ENCODE measurements around the gene CPNE5.
A peak's percentile ranks its signal among the peaks of the same experiment; 100 is the strongest.

Gene CPNE5

DNA sequence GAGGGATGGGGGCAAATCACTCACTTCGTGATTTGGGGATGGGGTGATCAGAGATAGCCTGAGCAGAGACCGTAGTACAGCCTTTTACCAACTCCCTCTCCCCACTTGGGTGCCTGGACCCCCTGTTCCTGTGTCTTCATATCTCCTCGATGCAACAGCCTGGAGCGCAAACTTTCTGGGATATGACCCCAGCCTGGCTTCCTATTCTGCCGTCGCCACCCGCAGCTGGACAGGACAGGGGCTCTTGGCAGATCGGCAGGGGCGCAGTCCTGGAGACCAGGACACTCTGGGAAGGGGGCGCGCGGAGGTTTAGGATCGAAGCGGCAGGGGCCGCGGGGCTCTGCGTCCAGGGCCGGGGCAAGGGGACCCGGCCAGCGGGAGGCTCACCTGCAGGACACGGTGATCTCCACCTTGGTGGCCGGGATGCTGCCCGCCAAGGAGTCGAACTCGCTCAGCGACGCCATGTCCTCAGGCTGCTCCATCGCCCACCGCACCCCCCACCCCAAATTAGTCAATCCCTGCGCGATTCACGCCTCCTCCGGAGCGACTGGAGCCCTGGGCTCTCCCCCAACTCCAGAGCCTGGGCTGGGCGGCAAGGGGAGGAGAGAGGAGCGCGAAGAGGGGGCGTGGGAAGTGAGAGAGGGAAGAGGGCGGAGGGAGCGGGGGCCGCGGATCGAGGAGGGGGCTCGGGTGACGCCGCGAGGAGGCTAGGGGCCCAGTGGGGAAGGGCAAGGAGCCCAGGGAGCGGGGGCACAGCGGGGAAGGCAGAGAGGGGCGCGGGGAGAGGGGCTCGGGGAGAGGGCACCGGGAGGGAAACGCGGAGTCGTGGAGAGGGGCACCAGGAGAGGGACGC, at the start of gene CPNE5:
TSS of gene CPNE5 (minus strand) at position 549 of the 853 bp plus-strand sequence. CDS start at position 482, 67 bp downstream.
- no peak for DNase-seq

DNA sequence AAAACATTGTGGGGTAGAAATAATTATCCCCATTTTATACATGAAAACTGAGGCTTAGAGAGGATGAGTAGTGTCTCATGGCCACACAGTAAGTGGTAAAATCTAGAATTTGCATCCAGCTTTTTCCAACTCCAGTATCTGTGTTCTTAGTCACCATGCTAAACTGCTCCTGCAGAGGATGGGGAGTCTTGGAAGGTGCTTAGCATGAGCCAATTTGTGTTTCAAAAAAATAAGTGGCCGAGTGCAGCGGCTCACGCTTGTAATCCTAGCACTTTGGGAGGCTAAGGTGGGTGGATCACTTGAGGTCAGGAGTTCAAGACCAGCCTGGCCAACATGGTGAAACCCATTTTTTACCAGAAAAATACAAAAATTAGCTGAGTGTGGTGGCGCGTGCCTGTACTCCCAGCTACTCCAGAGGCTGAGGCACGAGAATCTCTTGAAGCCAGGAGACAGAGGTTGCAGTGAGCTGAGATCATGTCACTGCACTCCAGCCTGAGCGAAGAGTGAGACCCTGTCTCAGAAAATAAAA, 48.9 kb upstream of the CPNE5 start:
- DNase-seq, result no peak

DNA sequence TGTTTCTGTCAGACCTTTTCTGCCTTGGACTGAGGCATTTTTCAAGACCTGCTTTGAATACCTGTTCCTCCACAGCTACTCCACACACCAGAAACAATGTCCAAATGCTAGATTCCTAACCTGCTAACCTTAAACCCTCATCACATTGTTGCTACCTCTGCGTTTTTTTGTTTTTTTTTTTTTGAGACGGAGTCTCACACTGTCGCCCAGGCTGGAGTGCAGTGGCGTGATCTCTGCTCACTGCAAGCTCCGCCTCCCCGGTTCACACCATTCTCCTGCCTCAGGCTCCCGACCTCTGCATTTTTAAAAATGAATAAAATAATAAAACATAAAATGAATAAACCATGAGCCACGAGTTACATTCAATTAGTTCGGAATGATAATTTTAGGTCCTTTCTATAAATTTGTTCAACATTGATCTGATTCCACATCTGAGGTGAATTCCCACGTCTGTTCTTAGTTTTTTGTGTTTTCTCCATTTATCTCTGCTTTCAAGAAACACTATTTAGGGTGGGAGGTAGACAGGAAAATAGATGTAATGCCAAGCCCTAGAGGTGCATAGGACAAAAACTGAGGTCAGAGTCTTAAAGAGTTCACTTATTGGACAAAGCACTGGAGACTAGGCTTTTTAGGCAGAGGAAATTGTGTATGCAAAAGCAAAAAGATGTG, 47.8 kb upstream of the CPNE5 start:
- no peak for DNase-seq

DNA sequence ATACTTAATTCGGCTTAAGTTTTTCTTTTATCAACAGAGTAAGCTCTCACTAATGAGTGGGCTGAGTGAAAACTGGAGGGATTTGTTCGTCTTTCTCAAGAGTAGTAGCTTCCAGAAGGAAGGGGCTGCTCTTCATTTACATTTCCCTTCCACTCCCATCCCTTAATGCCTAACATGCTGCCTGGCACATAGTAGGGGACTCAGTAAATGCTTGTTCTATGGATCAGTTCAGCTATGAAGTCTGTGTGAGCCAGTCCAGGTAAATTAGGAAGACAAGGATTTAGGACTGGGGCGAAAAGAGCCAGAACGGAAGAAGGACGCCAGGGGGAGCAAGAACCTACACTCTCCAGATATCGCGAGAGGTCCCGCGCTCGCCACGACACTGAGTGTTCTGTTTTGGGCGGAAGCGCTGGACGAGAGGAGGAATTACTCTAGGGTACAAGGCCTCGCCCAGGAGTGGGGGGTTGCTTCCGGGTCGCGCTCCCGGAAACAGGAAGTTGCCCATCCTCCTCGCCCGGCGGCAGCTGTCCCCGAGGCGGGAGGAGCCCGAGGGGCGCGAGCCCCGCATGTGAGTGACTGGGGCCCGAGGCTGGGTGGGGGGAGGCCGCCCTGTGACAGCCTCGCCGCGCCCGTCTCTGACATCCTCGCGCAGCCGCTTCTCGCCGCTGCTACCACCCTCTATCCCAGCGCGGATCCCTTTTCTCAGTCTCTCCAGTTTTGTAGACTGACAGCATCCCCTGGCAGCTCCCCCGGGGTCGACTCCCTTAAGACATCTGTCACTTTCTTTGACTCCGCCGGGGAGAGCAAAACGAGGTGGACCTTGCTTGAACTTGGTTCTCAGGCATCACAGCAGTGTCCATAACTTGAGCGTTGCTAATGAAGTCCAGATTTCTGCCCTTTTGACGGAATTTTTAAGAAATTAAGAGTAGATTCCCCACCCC, 46.5 kb upstream of the CPNE5 start, which contains the start of gene C6orf89:
TSS of gene C6orf89 (plus strand) at position 492 of the 941 bp plus-strand sequence. CDS start 13,493 bp downstream, outside the sequence.
- DNase-seq, result peak; percentile 85

DNA sequence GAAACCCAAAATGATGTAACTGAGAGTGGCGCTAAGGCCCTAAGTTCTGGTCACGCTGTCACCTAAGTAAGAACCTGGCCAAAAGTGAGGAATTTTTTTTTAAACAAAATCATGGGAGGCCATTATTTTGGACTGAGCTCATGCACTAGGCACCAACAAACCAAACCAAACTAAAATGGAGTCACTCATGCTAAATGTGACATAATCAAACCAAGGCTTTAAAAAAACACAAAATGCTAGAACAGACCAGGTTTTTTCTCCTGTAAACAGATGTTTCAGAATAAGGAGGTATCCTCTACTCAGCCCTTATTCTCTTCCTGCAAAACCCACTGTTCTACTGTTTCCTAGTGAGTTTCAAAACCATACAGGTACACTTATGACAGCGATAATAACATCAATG, 45.4 kb upstream of the CPNE5 start:
- DNase-seq, result no peak

DNA sequence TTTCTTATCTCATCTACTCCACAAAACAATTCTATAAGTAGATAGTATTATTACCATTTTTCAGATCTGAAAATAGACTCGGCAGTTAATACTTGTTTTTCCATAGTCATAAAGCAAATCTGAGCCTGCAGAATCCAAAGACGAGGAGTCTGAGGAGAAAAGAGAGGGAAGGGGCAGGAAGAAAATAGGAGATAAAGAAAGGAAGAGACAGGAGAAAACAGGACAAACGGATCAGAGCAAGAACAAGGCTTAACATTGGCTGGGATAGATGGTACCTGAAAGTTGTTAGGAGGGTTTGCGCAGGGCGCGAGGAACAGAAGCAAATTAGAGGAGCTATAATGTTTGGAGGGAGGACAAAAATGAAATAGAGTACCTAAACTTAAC, 36.0 kb upstream of the CPNE5 start:
- DNase-seq, result no peak

DNA sequence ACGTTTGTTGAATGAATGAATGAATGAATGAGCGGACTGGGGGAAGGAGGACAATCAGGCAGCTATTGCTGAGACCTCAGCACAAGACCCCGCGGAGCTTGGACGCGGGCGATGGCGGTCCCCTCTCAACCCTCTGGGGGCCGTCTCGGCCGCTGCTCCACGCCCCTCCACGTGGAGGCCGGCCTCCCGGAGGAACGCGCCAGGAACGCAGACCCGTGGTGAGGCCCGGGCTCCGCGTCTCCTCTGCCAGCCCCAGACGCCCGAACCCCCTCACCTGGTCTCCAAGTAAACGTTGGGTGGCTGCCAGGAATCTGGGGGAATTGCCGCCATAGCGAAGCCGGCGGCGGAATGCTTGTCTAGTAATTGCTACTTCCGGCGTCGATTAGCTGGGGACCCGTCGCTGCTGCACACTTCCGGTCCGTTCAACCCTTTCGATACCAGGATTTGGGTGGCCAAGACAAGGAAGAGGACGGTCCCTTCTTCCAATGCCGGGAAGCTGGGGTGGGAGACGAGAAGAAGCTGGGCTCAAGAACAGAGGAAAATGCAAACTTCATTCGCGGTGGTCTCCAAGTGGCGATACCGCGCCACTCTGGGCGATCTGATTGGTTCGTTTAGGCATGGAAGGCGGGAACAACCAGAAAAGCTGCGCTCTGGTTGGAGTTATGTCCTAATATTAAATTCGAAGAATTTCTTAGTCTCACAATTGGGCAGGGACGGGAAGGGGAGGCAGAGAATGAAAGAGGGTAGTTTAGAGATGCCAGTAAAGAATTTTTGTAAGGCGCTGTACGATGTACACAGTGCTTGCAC, 35.4 kb upstream of the CPNE5 start, which contains the start of gene PPIL1:
TSS of gene PPIL1 (minus strand) at position 361 of the 807 bp plus-strand sequence. CDS start at position 330, 31 bp downstream.
- DNase-seq, result peak; percentile 92

DNA sequence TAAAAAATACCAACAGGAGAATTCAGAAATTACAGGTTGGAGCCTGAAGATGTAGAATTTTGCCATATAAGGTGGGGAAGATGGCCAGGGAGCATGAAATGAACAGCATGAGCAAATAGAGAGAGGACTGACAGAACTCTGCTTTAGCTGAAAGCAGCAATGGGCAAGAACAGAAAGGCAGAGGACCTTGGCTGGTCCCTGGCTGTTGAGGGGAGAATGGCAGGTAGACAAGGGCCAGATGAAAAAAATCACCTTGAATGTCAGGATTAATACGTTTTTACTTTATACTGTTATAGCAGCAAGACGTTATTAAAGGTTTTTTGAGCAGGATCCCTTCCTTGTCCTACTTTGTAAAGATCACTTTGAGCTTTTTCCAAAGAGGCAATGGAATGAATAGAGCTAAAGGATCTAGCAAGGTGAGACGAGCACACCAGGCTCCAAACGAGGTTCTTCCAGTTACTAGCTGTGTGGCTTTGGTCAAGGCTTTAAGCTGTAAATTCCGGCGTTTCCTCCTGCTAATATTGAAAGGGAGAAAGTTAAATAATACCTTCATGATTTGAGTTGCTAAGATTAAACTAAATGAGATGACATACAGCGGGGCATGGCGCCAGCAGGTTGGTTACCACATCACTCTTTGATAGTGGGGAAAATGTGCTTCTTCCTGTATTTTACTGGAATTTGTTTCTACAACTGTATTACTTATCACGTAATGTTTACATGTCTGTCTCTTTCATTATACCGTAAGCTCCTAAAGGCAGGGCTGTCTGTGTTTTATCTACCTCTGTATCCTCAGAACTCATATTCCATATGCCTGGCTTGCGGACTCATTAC, 34.6 kb upstream of the CPNE5 start:
- DNase-seq, result no peak

DNA sequence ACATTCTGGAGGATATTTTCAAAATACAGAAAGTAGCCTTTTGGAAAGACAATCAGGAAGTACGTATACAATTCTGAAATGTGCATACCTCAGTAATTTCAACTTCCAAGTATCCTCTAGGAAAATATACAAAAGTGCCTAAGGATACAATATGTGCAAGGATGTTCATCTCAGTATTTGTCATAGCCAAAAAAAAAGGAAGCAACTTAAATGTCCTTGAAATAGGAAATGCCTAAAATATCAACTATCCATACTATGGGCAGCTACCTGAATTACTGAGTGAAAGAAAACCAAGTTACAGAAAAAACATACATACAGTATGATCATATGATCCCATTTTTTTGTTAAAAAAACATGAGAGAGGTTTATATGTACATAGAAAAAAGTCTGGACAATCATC, 33.9 kb upstream of the CPNE5 start:
- DNase-seq, result no peak

DNA sequence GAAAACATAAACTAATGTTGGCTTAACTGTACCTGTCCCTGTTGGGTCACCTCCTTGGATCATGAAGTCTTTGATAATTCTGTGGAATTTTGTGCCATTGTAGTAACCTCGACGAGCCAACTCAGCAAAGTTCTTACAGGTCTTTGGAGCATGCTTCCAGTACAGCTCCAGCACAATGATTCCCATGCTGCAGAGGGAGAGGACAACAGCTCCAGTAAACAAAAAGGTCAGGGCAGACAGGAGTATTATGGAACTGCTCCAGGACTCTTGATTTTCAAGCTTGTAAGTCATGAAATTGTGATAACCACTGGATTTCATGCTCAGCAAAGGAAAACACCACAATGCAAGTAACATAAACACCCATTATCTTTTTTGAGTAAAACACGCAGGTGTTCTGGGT, 32.4 kb upstream of the CPNE5 start:
- DNase-seq, result no peak

DNA sequence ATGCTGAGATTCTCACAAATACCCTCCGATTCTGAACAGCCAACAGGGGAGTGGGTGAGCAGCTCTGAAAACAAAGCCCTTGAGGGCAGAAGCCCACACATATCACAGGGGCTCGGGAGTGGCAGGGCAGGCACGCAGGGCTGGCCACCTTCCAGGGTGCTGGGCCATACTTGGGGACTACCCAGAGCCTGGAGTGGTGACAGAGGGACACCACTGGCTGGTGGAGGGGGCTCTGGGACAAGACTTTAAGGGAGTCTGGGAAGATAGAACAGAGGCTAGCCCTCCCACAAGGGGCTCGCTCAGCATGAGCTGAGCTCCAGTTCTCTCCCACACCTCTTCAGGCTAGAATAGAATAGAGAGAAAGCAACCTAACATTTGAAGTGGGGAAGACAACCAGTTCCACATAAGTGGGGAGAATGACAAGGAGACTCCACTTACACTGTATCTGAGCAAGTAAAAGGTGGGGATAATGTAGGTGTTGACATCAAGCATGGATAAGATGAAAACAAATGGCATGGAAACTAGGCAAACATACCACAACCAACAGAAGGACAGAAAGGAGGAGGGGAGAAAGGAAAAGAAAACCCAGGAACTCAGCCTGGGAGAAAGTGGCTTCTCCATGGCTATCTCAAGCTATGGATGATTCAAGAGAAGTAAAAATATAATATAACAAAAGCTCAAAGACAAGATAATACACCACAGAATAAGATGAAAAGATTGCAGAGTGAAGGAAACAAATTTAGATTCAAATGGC, 28.4 kb upstream of the CPNE5 start:
- DNase-seq, result no peak

DNA sequence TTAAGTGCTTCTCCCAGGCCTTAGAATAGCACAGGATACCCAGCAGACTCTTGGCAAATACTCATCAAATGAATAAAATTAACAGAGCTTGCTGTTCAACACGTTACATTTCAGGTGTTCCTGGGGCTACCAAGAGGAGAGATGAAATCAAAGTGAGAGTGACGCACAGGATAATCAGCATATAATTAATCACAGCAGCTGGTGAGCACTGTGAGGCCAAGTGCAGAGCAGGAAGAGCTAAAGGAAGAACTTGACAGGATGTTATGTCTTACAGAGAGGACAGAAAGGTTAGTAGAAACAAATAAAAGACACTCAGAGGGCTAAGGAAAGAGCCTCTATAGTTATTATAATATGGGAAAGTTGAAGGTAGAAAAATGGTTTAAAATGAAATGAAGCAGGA, 26.6 kb upstream of the CPNE5 start:
- no peak for DNase-seq

DNA sequence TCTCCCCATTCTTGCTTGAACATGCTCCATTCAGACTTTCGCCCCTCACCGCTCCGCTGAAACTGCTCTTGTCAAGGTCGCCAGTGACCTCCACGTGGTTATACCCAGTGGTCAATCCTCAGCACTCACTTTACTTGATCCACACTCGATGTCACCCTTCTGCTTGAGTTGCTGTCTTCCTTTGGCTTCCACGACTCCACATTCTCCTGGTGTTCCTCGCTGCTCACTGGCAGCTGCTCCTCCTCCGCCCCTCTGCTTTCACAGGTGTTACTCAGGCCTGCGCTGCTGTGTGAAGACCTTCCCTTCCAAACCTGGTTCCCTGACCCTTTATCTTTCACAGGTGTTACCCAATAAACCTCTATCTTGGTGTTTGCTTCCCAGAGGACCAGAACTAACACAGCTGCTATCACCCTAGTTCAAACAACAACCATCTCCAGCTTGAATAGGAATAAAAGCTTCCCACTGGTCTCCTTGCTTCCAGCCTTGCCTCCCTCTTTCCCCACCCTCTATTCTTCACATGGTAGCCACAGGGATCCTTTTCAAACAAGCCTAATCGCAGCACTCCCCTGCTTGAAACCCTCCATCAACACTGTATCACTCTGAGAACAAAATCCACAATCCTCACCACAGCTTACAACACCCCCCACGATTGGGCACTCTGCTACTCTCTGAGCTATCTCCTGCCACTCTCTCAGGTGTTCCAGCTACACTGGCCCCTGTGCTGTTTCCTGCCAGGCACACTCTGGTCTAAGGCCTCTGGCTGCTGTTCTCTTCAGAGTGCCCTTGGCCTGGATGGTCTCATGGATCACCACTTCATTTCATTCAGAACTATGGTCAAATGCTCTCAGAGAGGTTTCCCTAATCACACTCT, 24.7 kb upstream of the CPNE5 start:
- DNase-seq, result no peak

DNA sequence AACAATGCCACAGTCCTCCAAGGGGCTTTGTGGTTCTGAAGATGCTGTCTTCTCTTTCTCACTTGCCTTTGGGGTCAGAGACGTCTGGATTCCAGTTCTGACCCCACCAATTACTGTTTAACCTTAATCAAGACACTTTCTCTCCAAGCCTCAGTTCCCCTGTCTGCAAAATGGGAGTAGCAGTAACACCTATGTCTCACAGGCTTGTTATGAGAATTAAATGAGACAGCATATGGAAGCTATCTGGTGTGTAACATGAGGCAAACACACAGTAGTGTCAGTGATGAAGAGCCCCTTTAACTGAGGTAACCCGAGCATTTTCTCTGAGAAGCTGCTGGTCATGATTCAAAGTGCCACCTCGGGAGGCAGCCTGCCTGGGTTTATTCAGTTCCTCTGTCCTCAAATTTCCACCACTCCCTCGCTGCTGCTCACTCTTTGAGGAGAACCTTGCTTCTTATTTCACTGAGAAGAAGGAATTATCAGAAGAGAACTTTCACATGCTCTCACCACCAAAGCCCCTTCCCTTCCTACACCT, 23.7 kb upstream of the CPNE5 start:
- DNase-seq, result no peak

DNA sequence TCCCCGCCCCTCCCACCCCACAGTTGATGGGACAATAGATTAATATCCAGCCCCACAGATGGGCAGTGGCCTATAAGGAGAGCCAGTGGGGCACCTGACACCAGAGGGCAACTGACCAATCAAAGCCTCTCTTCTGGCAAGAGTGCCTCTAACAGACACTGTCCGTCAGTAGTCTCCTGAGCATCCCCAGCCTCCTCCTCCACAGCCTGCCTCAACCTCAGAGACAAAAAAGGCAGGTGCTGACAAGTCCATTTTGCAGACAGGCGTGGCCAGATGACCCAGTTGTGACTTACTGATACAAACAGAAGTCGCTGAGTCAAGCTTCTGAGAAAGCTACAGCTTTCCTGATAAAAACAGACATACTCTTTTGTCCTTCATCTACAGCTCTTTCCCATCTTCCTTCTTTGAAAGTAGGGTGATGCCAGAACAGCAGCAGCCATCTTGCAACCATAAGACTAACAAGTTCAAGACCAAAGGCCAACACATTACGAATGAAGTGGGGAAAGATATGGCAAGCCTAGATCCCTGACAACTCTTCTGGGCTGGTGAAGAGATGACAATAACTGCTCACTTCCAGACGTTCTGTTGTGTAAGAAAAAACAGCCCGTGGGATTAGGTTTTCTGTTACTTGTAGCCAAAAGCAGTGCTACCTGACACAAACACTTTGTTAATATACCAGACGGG, 23.1 kb upstream of the CPNE5 start:
- no peak for DNase-seq

DNA sequence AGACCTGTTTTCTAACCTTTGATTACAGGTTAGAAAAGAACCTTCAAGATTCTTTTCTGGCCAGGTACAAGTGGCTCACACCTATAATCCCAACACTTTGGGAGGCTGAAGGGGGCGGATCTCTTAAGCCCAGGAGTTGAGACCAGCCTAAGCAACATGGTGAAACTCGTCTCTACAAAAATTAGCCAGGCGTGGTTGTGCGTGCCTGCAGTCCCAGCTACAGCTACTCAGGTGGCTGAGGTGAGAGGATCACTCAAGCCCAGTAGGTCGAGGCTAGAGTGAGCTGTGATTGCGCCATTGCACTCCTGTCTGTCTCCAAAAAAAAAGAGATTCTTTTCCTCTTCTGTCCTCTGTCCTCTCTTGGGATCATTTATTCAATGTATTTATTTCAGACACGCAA, 20.9 kb upstream of the CPNE5 start:
- no peak for DNase-seq

DNA sequence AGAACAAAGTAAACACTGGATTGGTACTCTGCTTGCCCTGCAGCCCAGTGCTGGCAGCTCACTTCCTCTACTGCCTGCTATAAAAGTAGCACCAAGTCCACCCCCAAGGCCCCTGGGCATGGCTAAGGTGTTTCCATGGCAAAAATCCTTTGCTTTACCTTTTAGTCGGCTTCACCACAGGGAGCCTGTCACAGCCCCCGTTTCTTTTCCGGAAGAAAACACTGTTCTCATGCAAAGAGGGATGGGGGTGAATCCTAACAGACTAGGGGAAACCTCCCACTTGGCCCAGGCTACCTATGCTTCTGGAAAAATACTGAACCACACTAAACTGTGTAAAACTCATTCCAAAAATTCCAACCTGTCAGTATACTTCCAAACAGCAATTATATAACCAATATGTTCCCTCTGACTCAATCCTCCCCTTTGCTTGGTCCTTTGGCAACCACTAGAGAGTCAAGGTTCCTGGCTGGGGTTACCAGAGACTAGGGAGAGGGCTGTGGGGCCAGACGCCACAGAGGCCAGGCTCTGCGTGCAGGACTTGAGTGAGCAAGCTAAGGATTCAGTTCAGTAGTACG, 19.2 kb upstream of the CPNE5 start:
- DNase-seq, result no peak

DNA sequence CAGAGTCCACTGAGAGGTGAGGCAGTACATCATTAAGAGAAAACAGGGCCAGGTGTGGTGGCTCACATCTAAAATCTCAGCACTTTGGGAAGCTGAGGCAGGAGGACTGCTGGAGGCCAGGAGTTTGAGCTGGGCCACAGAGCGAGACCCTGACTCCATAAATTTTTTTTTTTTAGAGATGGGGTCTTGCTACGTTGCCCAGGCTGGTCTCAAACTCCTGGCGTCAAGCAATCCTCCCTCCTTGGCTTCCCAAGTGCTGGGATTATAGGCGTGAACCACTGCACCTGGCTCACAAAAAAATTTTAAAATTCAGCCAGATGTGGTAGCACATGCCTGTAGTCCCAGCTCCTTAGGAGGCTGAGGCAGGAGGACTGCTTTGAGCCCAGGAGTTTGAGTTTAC, 18.1 kb upstream of the CPNE5 start:
- no peak for DNase-seq

All from NCI-H1048 (cell line).